Sigmoid colon (tissue), 7 donors: ENCODE measurements around the gene FBXL19. TPM values are rescaled to one million over a fixed set of nuclear protein-coding genes. Genes with fewer than 3 reads are reported as not detected.

Experiments
- DNase-seq: peaks from one replicate; pipeline ENCODE4 v3.0.0-alpha.2; 2019
- H3K27ac ChIP-seq, 4 donors: fragments of 200-600 bp; sonication (generic); one replicate each; pipeline ENCODE4 v1.5.1; 2016 to 2019; ENCODE audit warnings: mild to moderate bottlenecking in 1 of 4
- H3K27me3 ChIP-seq, 3 donors: fragments of 200-600 bp; sonication (generic); one replicate each; pipeline ENCODE4 v1.5.1; 2019; ENCODE audit warnings: mild to moderate bottlenecking in 1 of 3
- H3K36me3 ChIP-seq, 4 donors: fragments of 200-600 bp; sonication (generic); one replicate each; pipeline ENCODE4 v1.5.1; 2016 to 2019
- H3K4me1 ChIP-seq, 4 donors: fragments of 200-600 bp; sonication (generic); one replicate each; pipeline ENCODE4 v1.5.1; 2017 to 2019
- H3K4me3 ChIP-seq, 4 donors: fragments of 200-600 bp; sonication (generic); one replicate each; pipeline ENCODE4 v1.5.1; 2017 to 2019; ENCODE audit warnings: mild to moderate bottlenecking in 2 of 4, moderate library complexity in 1 of 4
- H3K9me3 ChIP-seq, 4 donors: fragments of 200-600 bp in 3 of 4; sonication (generic) in 3 of 4; one replicate each; pipeline versions ENCODE4 v1.5.1 to v1.6.1; 2013 to 2019
- CTCF ChIP-seq, 4 experiments: fragments of 450-650 bp in 3 of 4; fragments of 200-600 bp in 1 of 4; IDR thresholded peaks; one replicate each; pipeline ENCODE4 v1.5.1; 2016 to 2019; ENCODE audit warnings: antibody characterized with exemption in 4 of 4, mild to moderate bottlenecking in 3 of 4, moderate library complexity in 2 of 4
- EP300 ChIP-seq, 4 donors: sonication (generic); formaldehyde crosslinking; IDR thresholded peaks; one replicate each; pipeline ENCODE4 v1.6.1; 2017; ENCODE audit warnings: antibody characterized with exemption in 4 of 4
- POLR2A ChIP-seq, 2 donors: fragments of 450-650 bp; IDR thresholded peaks; one replicate each; pipeline ENCODE4 v1.6.1; 2016; ENCODE audit warnings: antibody characterized with exemption in 2 of 2, mild to moderate bottlenecking in 2 of 2, moderate library complexity in 2 of 2
- POLR2AphosphoS5 ChIP-seq, 4 donors: sonication (generic); formaldehyde crosslinking; IDR thresholded peaks; one replicate each; pipeline ENCODE4 v1.6.1; 2017; ENCODE audit warnings: antibody characterized with exemption in 4 of 4
- WGBS, 2 donors: extraction: QIAGEN DNeasy Blood & Tissue Kit; methylation state at CpG; one replicate each; pipeline ENCODE4 v1.1.7; 2013; 5-methylcytosine and 5-hydroxymethylcytosine counted together
- intact Hi-C: fragments of 100-400 bp; cut with DNase I; formaldehyde crosslinking; loops from one replicate; pipeline ENCODE4 v1.15.1; 2023
- polyA plus RNA-seq, 3 donors: library from polyadenylated mRNA; stranded (reverse); fragments of 200-250 nt; gene quantifications; one replicate each; pipeline ENCODE4 v1.2.3, GENCODE V29; 2013
- total RNA-seq, 4 donors: library from RNA; depleted of rRNA; stranded (reverse); fragments of >200 nt; gene quantifications; one replicate each; pipeline ENCODE4 v1.1.0, GENCODE V29; 2016
- donor health status: healthy with polysubstance abuse.
- donor health status: Bipolar disorder and iron deficiency.
- donor health status: healthy.

The FBXL19 gene
- total and polyA plus RNA-seq, 7 donors: 3.0 to 32.7 (median 10.3) TPM

GRCh38 chr16:30927789-30928378, 4.5 kb downstream of the FBXL19 start:
- TF ChIP-seq EP300 (IDR thresholded peaks at IDR 0.05): no peak
- TF ChIP-seq POLR2A (IDR thresholded peaks at IDR 0.05): no peak
- no peak for TF ChIP-seq CTCF (IDR thresholded peaks at IDR 0.05)
- no peak for TF ChIP-seq POLR2AphosphoS5 (IDR thresholded peaks at IDR 0.05)
- WGBS, 2 donors: 73 to 76% methylated on average over 15 of the region's 15 CpGs
- Histone ChIP-seq H3K36me3 (peaks cover 0 to 36% (median 20%) of the 10 kb centered on the region in 4 donors), H3K4me3 (no peak overlapping the region), H3K4me1 (peaks cover 0 to 31% (median 28%) of the 10 kb centered on the region in 4 donors), H3K27me3 (no peaks in the 10 kb centered on the region), H3K9me3 (no peaks in the 10 kb centered on the region), H3K27ac (peak overlapping the region in 3 of 4 donors; percentile 40 to 61 (median 55))
- intact Hi-C loops: loop anchor here (10.0 kb wide), 1 partner anchor 273 kb away; the partner anchor contains the start of genes FBRS and PRR14
- DNase-seq: no peak

GRCh38 chr16:30928390-30928789, 5.0 kb downstream of the FBXL19 start:
- Histone ChIP-seq H3K9me3 (no peaks in the 10 kb centered on the region), H3K27ac (no peak overlapping the region), H3K4me3 (no peak overlapping the region), H3K4me1 (peaks cover 0 to 31% (median 28%) of the 10 kb centered on the region in 4 donors), H3K36me3 (peaks cover 0 to 41% (median 20%) of the 10 kb centered on the region in 4 donors), H3K27me3 (no peaks in the 10 kb centered on the region)
- intact Hi-C loops: loop anchor here (10.0 kb wide), 1 partner anchor 274 kb away; the partner anchor contains the start of genes FBRS and PRR14
- no peak for TF ChIP-seq CTCF (IDR thresholded peaks at IDR 0.05)
- TF ChIP-seq POLR2AphosphoS5 (IDR thresholded peaks at IDR 0.05): no peak
- no peak for TF ChIP-seq POLR2A (IDR thresholded peaks at IDR 0.05)
- TF ChIP-seq EP300 (IDR thresholded peaks at IDR 0.05): no peak
- DNase-seq: no peak
- WGBS, 2 donors: 84 to 91% methylated on average over 11 of the region's 11 CpGs

GRCh38 chr16:30929167-30929566, 5.8 kb downstream of the FBXL19 start:
- TF ChIP-seq CTCF (IDR thresholded peaks at IDR 0.05) (no peak), EP300 (IDR thresholded peaks at IDR 0.05) (no peak), POLR2A (IDR thresholded peaks at IDR 0.05) (no peak), POLR2AphosphoS5 (IDR thresholded peaks at IDR 0.05) (no peak)
- peaks cover 0 to 48% (median 20%) of the 10 kb centered on the region in 4 donors for H3K36me3 ChIP-seq
- WGBS, 2 donors: 80 to 82% methylated on average over 7 of the region's 7 CpGs
- H3K27me3 ChIP-seq: no peaks in the 10 kb centered on the region
- intact Hi-C loops: loop anchor here (10.0 kb wide), 1 partner anchor 274 kb away; the partner anchor contains the start of genes FBRS and PRR14
- H3K9me3 ChIP-seq: no peaks in the 10 kb centered on the region
- no peak overlapping the region for H3K4me3 ChIP-seq
- no peak for DNase-seq
- peaks cover 0 to 25% (median 23%) of the 10 kb centered on the region in 4 donors for H3K4me1 ChIP-seq
- no peak overlapping the region for H3K27ac ChIP-seq

- Histone ChIP-seq H3K27me3 (no peaks in the 10 kb centered on the region), H3K4me1 (peaks cover 0 to 15% (median 13%) of the 10 kb centered on the region in 4 donors), H3K9me3 (no peaks in the 10 kb centered on the region), H3K4me3 (no peak overlapping the region), H3K36me3 (peaks cover 0 to 48% (median 20%) of the 10 kb centered on the region in 4 donors), H3K27ac (no peak overlapping the region)
- intact Hi-C loops: no loop called here
- TF ChIP-seq POLR2AphosphoS5 (IDR thresholded peaks at IDR 0.05): no peak
- TF ChIP-seq EP300 (IDR thresholded peaks at IDR 0.05): no peak
- TF ChIP-seq POLR2A (IDR thresholded peaks at IDR 0.05): no peak
- TF ChIP-seq CTCF (IDR thresholded peaks at IDR 0.05): no peak
- no peak for DNase-seq
- WGBS, 2 donors: 95% methylated on average over 35 of the region's 35 CpGs
Observed at GRCh38 chr16:30930160-30930571, 6.8 kb downstream of the FBXL19 start.
